ENCODE measurements around the gene MICALL1. TPM values are rescaled to one million over a fixed set of nuclear protein-coding genes. Genes with fewer than 3 reads are reported as not detected.

Gene MICALL1
- total and polyA plus RNA-seq, 2 of the 13 experiments (the other 11 are each of a cell fraction or from before 2014, with no cell fraction given), result 7.6 to 10.6 TPM

- TF ChIP-seq ZNF407 (CRISPR knock-in tag; IDR thresholded peaks at IDR 0.05; ENCODE audit: not compliant biosample characterization), result no peak
Observed at GRCh38 chr22:37924386-37925065, 18.4 kb downstream of the MICALL1 start (continued).

- FAIRE-seq (no peak), ATAC-seq (no peak), DNase-seq (ENCODE audit: low spot score) (no peak)
- Histone ChIP-seq H3K4me3 (replicated peaks in 1 of 3; ENCODE audit: insufficient read depth in 1 of 3, low read depth in 2 of 3, low read length in 3 of 3) (no peak overlapping the region), H4K20me1 (ENCODE audit: insufficient read depth, low read length) (no peaks in the 10 kb centered on the region), H3K27me3 (ENCODE audit: control insufficient read depth in 1 of 2, insufficient read depth in 2 of 2, low read length in 2 of 2) (no peaks in the 10 kb centered on the region), H3K27ac (ENCODE audit: extremely low read length, insufficient read depth, low read length) (no peak overlapping the region), H3K9ac (ENCODE audit: insufficient read depth, low read depth, low read length) (no peak overlapping the region), H2AFZ (ENCODE audit: low read length) (no peak overlapping the region), H3K79me2 (ENCODE audit: insufficient read depth, low read length) (no peaks in the 10 kb centered on the region), H3K4me1 (ENCODE audit: insufficient read depth, low read length) (no peaks in the 10 kb centered on the region), H3K4me2 (ENCODE audit: low read depth, low read length) (no peak overlapping the region), H3K36me3 (replicated peaks in 1 of 2; ENCODE audit: control insufficient read depth in 1 of 2, insufficient read depth in 2 of 2, low read length in 2 of 2) (peaks cover 22 to 29% of the 10 kb centered on the region in 2 experiments; a peak in 4 of 5 replicates), H3K9me3 (ENCODE audit: low read length) (no peaks in the 10 kb centered on the region)
- in situ Hi-C loops (cut with HindIII; ENCODE audit: extremely low pct_ligation_motif_present, low pct_unique_long_range_greater_than_20kb) (no loop called here), intact Hi-C loops (cut with micrococcal nuclease; ENCODE audit: unreplicated experiment) (no loop called here)
- POLR2A ChIA-PET, result no interaction called here
- CTCF ChIA-PET (ENCODE audit: low intra/inter-chr PET ratio, low total read pairs), result no interaction called here
- no TSS peak for BruUV-seq (replicated peaks)
- WGBS (ENCODE audit: low lambda C conversion rate), result 90% methylated on average over 3 of the region's 3 CpGs
- TF ChIP-seq FOXA1 (IDR thresholded peaks at IDR 0.05), result no peak
- no peak for TF ChIP-seq FOXA1 (CRISPR knock-in tag; IDR thresholded peaks at IDR 0.05)
- no peak for TF ChIP-seq AHDC1 (CRISPR knock-in tag; IDR thresholded peaks at IDR 0.05; ENCODE audit: borderline replicate concordance)
- TF ChIP-seq GATAD1 (CRISPR knock-in tag; IDR thresholded peaks at IDR 0.05), result no peak
- no peak for TF ChIP-seq BCL3 (CRISPR knock-in tag; IDR thresholded peaks at IDR 0.05)
- no peak for TF ChIP-seq TBL1XR1 (IDR thresholded peaks at IDR 0.05; ENCODE audit: borderline replicate concordance, low read length, partially characterized antibody)
Observed at GRCh38 chr22:37925330-37925729, 19.2 kb downstream of the MICALL1 start.
